ENCODE data around the gene ATP6V0D1.
"Not testable (repeated sequence)": the region's sequence is repeated elsewhere in the genome, so short reads cannot be mapped to it uniquely, and the experiment has no call there.

ATP6V0D1 gene

DNA sequence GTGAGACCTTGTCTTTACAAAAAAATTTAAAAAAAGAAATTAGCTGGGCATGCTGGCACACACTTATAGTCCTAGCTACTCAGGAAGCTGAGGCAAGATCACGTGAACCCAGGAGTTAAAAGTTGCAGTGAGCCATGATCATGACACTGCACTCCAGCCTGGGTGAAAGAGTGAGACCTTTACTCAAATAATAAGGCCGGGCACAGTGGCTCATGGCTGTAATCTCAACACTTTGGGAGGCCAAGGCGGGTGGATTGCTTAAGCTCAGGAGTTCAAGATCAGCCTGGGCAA, 36.1 kb upstream of the ATP6V0D1 start:
- TF ChIP-seq, protein P1, sequence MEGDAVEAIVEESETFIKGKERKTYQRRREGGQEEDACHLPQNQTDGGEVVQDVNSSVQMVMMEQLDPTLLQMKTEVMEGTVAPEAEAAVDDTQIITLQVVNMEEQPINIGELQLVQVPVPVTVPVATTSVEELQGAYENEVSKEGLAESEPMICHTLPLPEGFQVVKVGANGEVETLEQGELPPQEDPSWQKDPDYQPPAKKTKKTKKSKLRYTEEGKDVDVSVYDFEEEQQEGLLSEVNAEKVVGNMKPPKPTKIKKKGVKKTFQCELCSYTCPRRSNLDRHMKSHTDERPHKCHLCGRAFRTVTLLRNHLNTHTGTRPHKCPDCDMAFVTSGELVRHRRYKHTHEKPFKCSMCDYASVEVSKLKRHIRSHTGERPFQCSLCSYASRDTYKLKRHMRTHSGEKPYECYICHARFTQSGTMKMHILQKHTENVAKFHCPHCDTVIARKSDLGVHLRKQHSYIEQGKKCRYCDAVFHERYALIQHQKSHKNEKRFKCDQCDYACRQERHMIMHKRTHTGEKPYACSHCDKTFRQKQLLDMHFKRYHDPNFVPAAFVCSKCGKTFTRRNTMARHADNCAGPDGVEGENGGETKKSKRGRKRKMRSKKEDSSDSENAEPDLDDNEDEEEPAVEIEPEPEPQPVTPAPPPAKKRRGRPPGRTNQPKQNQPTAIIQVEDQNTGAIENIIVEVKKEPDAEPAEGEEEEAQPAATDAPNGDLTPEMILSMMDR (IDR thresholded peaks at IDR 0.05; ENCODE audit: control insufficient read depth, extremely low read depth, insufficient read depth): no peak
- no peak for DNase-seq (ENCODE audit: low read depth)
- no peak overlapping the region for H3K4me3 ChIP-seq (ENCODE audit: low read depth, low read length)

DNA sequence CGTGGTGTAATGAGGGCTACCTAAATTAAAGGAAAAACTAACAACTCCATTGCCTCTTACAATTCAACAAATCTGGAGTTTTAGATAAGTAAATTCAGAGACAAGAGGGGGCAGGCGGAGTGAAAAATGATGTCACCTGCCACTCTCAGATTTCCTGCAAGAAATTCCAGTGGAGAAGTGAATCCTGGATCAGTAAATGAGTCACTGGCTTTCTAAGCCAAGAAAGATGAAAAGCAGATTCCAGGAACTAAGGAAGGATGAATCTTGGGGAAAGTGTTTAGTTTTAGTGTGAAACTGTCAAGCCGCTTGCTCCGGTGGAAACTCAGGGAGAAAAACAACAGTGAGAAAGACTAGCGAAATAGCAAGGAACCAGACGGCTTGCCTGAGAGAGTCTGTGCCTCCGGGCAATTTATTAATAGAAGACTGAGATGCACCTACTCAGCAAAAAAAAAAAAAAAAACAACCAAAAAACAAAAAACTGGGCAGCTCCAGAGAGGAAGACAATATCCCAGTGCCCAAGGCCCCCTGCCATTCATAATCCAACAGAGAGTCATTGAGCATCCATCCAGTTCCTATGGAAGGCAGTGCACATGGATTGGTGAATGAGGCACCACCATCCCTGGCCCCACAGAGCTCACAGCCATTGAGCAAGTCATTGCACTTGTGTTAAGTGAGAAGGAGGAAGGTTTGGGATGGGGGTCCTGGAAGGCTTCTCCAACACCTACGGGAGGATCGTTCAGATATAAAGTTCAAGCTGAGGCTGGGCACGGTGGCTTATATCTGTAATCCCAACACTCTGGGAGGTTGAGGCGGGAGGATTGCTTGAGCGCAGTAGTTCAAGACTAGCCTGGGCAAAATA, 35.6 kb upstream of the ATP6V0D1 start:
- TF ChIP-seq, protein P1 (IDR thresholded peaks at IDR 0.05; ENCODE audit: control insufficient read depth, extremely low read depth, insufficient read depth): no peak
- no peak for DNase-seq (ENCODE audit: low read depth)
- H3K4me3 ChIP-seq (ENCODE audit: low read depth, low read length): no peak overlapping the region

DNA sequence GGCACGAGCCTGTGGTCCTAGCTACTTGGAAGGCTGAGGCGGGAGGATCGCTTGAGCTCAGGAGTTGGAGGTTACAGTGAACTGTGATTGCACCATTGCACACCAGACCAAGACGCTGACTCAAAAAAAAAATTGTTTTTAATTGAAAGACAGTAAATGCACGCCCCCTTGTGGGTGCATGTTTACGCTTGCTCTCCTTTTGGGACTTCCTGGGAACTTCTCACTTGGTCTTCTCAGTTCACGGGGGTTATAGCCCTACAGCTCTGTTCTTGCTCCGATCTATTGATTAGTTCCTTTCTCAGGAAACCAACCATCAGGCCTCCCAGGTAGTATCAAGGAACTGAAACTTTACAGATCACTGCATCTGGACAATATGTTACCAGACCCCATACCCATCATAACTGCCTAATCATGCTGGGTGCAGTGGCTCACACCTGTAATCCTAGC, 33.4 kb upstream of the ATP6V0D1 start:
- no peak overlapping the region for H3K4me3 ChIP-seq (ENCODE audit: low read depth, low read length)
- peak; percentile 65 for DNase-seq (ENCODE audit: low read depth)
- TF ChIP-seq, protein P1 (IDR thresholded peaks at IDR 0.05; ENCODE audit: control insufficient read depth, extremely low read depth, insufficient read depth): peak; percentile 77

- not testable (repeated sequence) for DNase-seq (ENCODE audit: low read depth); H3K4me3 ChIP-seq (ENCODE audit: low read depth, low read length)
These were observed 32.9 kb upstream of the ATP6V0D1 start for GRCh38 chr16:67513892-67514291.

GRCh38 chr16:67509016-67509415, 28.1 kb upstream of the ATP6V0D1 start:
- DNase-seq (ENCODE audit: low read depth): no peak
- TF ChIP-seq, protein P1 (IDR thresholded peaks at IDR 0.05; ENCODE audit: control insufficient read depth, extremely low read depth, insufficient read depth): no peak
- no peak overlapping the region for H3K4me3 ChIP-seq (ENCODE audit: low read depth, low read length)

DNA sequence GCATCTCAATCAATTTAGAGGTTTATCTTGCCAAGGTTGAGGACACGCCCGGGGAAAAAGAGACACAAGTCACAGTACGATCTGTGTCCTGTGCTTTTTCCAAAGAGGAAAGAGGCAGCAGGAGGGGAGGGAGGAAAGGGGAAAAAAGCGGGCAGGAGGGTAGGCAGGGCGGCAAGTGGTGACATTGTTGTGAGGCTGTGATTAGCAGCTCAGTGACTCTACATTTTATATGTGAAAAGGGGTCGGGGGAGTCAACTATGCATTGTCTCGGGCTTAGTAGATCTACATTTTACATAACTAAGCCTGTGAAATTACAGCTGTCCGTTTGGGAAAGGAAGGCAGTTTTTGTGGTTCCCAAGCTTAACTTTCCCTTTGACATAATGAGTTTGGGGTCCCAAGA, 25.5 kb upstream of the ATP6V0D1 start:
- no peak overlapping the region for H3K4me3 ChIP-seq (ENCODE audit: low read depth, low read length)
- TF ChIP-seq, protein P1 (IDR thresholded peaks at IDR 0.05; ENCODE audit: control insufficient read depth, extremely low read depth, insufficient read depth): no peak
- DNase-seq (ENCODE audit: low read depth): no peak

DNA sequence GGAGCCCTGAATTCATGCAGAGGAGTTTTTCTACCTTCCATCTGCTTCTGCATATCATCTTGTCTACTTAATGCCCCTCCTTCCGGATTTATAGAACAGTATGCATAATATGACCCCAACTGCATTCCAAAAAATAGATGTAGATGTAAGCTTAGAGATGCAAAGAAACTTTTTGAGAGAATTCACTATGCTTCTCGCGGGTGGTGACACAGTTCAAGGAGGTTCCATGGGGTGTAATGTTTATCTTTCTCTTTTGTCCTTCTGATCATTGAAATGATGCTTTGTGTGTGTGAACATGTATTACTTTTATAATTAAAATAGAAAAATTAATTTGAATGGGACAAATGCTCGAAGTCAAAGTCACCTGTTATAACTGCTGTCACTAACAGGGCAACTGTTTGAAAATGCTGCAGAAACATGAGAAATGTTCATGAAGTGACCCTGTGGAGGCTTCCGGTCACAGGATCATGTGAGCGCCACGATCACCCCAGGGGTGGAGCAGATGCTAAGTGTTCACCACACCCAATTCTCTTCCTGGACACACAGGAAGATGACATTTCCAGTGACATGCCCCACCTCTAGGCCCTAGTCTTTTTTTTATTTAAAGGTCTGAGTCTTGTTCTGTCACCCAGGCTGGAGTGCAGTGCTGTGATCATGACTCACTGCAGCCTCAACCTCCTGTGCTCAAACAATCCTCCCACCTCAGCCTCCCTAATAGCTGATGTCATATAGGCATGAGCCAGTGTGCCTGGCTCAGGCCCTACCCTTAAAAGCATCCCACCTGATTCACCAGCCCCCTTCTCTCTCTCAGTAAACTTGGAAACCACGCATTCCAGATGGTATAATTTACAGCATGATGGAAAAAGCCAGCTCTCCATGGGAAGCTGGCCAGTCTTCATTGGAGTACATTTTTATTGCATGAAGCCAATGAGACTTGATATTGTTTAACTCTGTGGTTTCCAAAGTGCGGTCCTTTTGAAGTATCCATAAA, 23.4 kb upstream of the ATP6V0D1 start:
- TF ChIP-seq, protein P1 (IDR thresholded peaks at IDR 0.05; ENCODE audit: control insufficient read depth, extremely low read depth, insufficient read depth): no peak
- DNase-seq (ENCODE audit: low read depth): no peak
- no peak overlapping the region for H3K4me3 ChIP-seq (ENCODE audit: low read depth, low read length)

Measured in LNCaP clone FGC (cell line).